ENCODE results near the gene DHTKD1.

Gene DHTKD1

GRCh38 chr10:12140038-12140437 is 71.3 kb downstream of the DHTKD1 start:
- DNase-seq (no peak), ATAC-seq (ENCODE audit: insufficient read depth, low read depth) (no peak)
- Histone ChIP-seq H3K4me1 (ENCODE audit: insufficient read depth, low read length) (no peaks in the 10 kb centered on the region), H3K9ac (ENCODE audit: low read depth, low read length) (no peak overlapping the region), H3K27ac (ENCODE audit: low read length) (no peak overlapping the region), H3K9me3 (ENCODE audit: insufficient read depth, low read length, severe bottlenecking) (no peaks in the 10 kb centered on the region), H3K36me3 (ENCODE audit: insufficient read depth, low read length) (peaks cover 80% of the 10 kb centered on the region), H3K4me3 (ENCODE audit: low read depth in 1 of 2, low read length in 2 of 2) (no peak overlapping the region), H3K4me2 (ENCODE audit: insufficient read depth, low read length) (no peak overlapping the region), H3K27me3 (ENCODE audit: insufficient read depth, low read length, poor library complexity) (no peaks in the 10 kb centered on the region), H2AFZ (ENCODE audit: low read depth, low read length) (no peak overlapping the region), H4K20me1 (ENCODE audit: insufficient read depth, low read length) (no peaks in the 10 kb centered on the region), H3K79me2 (ENCODE audit: insufficient read depth, low read length) (no peaks in the 10 kb centered on the region)
- TF ChIP-seq, protein P1, sequence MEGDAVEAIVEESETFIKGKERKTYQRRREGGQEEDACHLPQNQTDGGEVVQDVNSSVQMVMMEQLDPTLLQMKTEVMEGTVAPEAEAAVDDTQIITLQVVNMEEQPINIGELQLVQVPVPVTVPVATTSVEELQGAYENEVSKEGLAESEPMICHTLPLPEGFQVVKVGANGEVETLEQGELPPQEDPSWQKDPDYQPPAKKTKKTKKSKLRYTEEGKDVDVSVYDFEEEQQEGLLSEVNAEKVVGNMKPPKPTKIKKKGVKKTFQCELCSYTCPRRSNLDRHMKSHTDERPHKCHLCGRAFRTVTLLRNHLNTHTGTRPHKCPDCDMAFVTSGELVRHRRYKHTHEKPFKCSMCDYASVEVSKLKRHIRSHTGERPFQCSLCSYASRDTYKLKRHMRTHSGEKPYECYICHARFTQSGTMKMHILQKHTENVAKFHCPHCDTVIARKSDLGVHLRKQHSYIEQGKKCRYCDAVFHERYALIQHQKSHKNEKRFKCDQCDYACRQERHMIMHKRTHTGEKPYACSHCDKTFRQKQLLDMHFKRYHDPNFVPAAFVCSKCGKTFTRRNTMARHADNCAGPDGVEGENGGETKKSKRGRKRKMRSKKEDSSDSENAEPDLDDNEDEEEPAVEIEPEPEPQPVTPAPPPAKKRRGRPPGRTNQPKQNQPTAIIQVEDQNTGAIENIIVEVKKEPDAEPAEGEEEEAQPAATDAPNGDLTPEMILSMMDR (IDR thresholded peaks at IDR 0.05; ENCODE audit: borderline replicate concordance, extremely low read depth, low read length, poor library complexity, severe bottlenecking), result no peak
- no peak for TF ChIP-seq EZH2 (IDR thresholded peaks at IDR 0.05; ENCODE audit: borderline replicate concordance, low read depth, low read length, severe bottlenecking)

DNA sequence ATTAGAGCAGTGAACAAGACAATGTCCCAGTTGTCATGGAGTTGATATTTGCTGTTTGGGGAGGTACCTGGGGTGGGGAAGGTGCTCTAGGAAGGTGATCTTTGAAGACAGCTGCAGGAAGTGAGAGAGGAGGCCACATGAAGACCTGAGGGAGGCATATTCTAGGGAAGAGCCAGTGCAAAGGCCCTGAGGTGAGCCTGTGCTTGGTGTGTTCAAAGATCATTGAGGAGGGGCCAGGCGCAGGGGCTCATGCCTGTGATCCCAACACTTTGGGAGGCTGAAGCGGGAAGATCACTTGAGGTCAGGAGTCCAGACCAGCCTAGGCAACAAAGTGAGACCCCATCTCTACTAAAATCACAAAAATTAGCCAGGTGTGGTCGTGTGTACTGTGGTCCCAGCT is 75.8 kb downstream of the DHTKD1 start:
- Histone ChIP-seq H3K27ac (ENCODE audit: low read length) (no peak overlapping the region), H3K36me3 (ENCODE audit: insufficient read depth, low read length) (peaks cover 60% of the 10 kb centered on the region), H3K9me3 (ENCODE audit: insufficient read depth, low read length, severe bottlenecking) (no peaks in the 10 kb centered on the region), H4K20me1 (ENCODE audit: insufficient read depth, low read length) (no peaks in the 10 kb centered on the region), H3K4me3 (ENCODE audit: low read depth in 1 of 2, low read length in 2 of 2) (no peak overlapping the region), H2AFZ (ENCODE audit: low read depth, low read length) (no peak overlapping the region), H3K9ac (ENCODE audit: low read depth, low read length) (no peak overlapping the region), H3K79me2 (ENCODE audit: insufficient read depth, low read length) (no peaks in the 10 kb centered on the region), H3K27me3 (ENCODE audit: insufficient read depth, low read length, poor library complexity) (no peaks in the 10 kb centered on the region), H3K4me2 (ENCODE audit: insufficient read depth, low read length) (no peak overlapping the region), H3K4me1 (ENCODE audit: insufficient read depth, low read length) (no peaks in the 10 kb centered on the region)
- DNase-seq (no peak), ATAC-seq (ENCODE audit: insufficient read depth, low read depth) (no peak)
- TF ChIP-seq, protein P1 (IDR thresholded peaks at IDR 0.05; ENCODE audit: borderline replicate concordance, extremely low read depth, low read length, poor library complexity, severe bottlenecking), result no peak
- TF ChIP-seq EZH2 (IDR thresholded peaks at IDR 0.05; ENCODE audit: borderline replicate concordance, low read depth, low read length, severe bottlenecking), result no peak

DNA sequence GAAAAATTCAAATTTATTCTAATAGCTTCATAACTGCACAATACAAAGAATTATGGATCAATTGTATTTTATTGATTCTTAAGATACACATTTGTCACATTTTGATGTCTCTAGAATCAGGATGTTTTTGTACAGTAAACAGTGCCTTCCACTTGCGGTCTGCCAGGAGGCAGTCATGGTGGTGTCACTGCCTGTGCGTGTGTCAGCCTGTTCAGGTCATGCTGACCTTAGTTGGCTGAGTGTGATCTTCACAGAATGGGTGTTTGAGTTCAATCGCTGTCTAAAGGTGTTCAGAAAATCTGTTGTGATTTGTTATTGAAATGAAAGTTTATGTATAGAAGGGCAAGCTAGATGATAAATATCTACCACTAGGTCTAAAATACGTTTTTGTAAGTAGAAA is 81.4 kb downstream of the DHTKD1 start:
- ATAC-seq (ENCODE audit: insufficient read depth, low read depth) (no peak), DNase-seq (no peak)
- no peak overlapping the region for H3K9ac ChIP-seq (ENCODE audit: low read depth, low read length)
- H3K4me1 ChIP-seq (ENCODE audit: insufficient read depth, low read length), result no peaks in the 10 kb centered on the region
- no peak overlapping the region for H3K27ac ChIP-seq (ENCODE audit: low read length)
- no peaks in the 10 kb centered on the region for H4K20me1 ChIP-seq (ENCODE audit: insufficient read depth, low read length)
- H3K4me3 ChIP-seq (ENCODE audit: low read depth in 1 of 2, low read length in 2 of 2), result no peak overlapping the region
- TF ChIP-seq, protein P1 (IDR thresholded peaks at IDR 0.05; ENCODE audit: borderline replicate concordance, extremely low read depth, low read length, poor library complexity, severe bottlenecking), result no peak
- no peak for TF ChIP-seq EZH2 (IDR thresholded peaks at IDR 0.05; ENCODE audit: borderline replicate concordance, low read depth, low read length, severe bottlenecking)
- H3K36me3 ChIP-seq (ENCODE audit: insufficient read depth, low read length), result peaks cover 42% of the 10 kb centered on the region
- H3K4me2 ChIP-seq (ENCODE audit: insufficient read depth, low read length), result no peak overlapping the region
- H3K27me3 ChIP-seq (ENCODE audit: insufficient read depth, low read length, poor library complexity), result no peaks in the 10 kb centered on the region
- H3K79me2 ChIP-seq (ENCODE audit: insufficient read depth, low read length), result no peaks in the 10 kb centered on the region
- H3K9me3 ChIP-seq (ENCODE audit: insufficient read depth, low read length, severe bottlenecking), result no peaks in the 10 kb centered on the region
- H2AFZ ChIP-seq (ENCODE audit: low read depth, low read length), result no peak overlapping the region

DNA sequence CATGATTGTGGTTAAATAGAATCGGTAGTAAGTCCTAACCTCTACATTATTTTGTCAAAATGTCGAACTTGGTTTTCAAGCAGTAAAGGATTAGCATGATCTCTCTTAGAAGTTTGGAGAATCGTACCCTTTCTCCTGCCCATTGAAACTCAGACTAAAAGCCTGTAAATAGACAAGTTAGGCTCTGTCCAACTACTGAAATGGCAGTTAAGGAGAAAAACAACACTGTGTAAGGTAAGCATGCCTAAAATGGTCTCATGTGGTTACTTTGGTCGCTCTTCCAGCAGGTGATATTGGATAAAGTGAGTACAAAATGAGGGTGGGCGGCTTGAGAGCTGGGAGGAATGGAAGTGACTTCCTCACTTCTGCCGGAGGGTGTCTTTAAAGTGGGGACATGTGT is 85.8 kb downstream of the DHTKD1 start:
- no peaks in the 10 kb centered on the region for H3K4me1 ChIP-seq (ENCODE audit: insufficient read depth, low read length)
- no peak for DNase-seq
- no peak for TF ChIP-seq EZH2 (IDR thresholded peaks at IDR 0.05; ENCODE audit: borderline replicate concordance, low read depth, low read length, severe bottlenecking)
- TF ChIP-seq, protein P1 (IDR thresholded peaks at IDR 0.05; ENCODE audit: borderline replicate concordance, extremely low read depth, low read length, poor library complexity, severe bottlenecking), result no peak
- no peaks in the 10 kb centered on the region for H3K9me3 ChIP-seq (ENCODE audit: insufficient read depth, low read length, severe bottlenecking)
- no peak overlapping the region for H3K9ac ChIP-seq (ENCODE audit: low read depth, low read length)
- H3K4me2 ChIP-seq (ENCODE audit: insufficient read depth, low read length), result no peak overlapping the region
- no peaks in the 10 kb centered on the region for H3K79me2 ChIP-seq (ENCODE audit: insufficient read depth, low read length)
- no peaks in the 10 kb centered on the region for H4K20me1 ChIP-seq (ENCODE audit: insufficient read depth, low read length)
- H3K4me3 ChIP-seq (ENCODE audit: low read depth in 1 of 2, low read length in 2 of 2), result no peak overlapping the region
- peaks cover 53% of the 10 kb centered on the region for H3K36me3 ChIP-seq (ENCODE audit: insufficient read depth, low read length)
- no peaks in the 10 kb centered on the region for H3K27me3 ChIP-seq (ENCODE audit: insufficient read depth, low read length, poor library complexity)
- H3K27ac ChIP-seq (ENCODE audit: low read length), result no peak overlapping the region
- no peak overlapping the region for H2AFZ ChIP-seq (ENCODE audit: low read depth, low read length)
- ATAC-seq (ENCODE audit: insufficient read depth, low read depth), result no peak

Data from DND-41 (cell line).